SJSA1 (cell line): ENCODE results near the gene ALG9. TPM values are rescaled to one million over a fixed set of nuclear protein-coding genes. Genes with fewer than 3 reads are reported as not detected.

Source experiments
- DNase-seq, 2 experiments: peaks; one replicate each; pipeline ENCODE4 v3.0.0-alpha.2; 2015 to 2020; ENCODE audit warnings: low spot score in 2 of 2, low read depth in 1 of 2
- H3K27ac ChIP-seq: fragments of 250-450 bp; sonication (Bioruptor Pico); 2 replicates; pipeline ENCODE4 v1.5.1; 2020; ENCODE audit warnings: mild to moderate bottlenecking, moderate library complexity
- H3K27me3 ChIP-seq: fragments of 250-450 bp; sonication (Bioruptor Pico); replicated peaks from 2 replicates; pipeline ENCODE4 v1.5.1; 2020; ENCODE audit warnings: mild to moderate bottlenecking, moderate library complexity
- H3K36me3 ChIP-seq: fragments of 250-450 bp; sonication (Bioruptor Pico); 2 replicates; pipeline ENCODE4 v1.5.1; 2020; ENCODE audit warnings: mild to moderate bottlenecking
- H3K4me1 ChIP-seq: fragments of 250-450 bp; sonication (Bioruptor Pico); replicated peaks from 2 replicates; pipeline ENCODE4 v1.6.1; 2021; ENCODE audit warnings: mild to moderate bottlenecking
- H3K4me3 ChIP-seq: fragments of 250-450 bp; sonication (Bioruptor Pico); 2 replicates; pipeline ENCODE4 v1.5.1; 2020; ENCODE audit warnings: mild to moderate bottlenecking
- H3K9me3 ChIP-seq: fragments of 250-450 bp; sonication (Bioruptor Pico); replicated peaks from 2 replicates; pipeline ENCODE4 v1.5.1; 2020; ENCODE audit warnings: mild to moderate bottlenecking
- total RNA-seq: library from RNA; depleted of rRNA; stranded (reverse); fragments of >200 nt; shearing (Covaris generic); gene quantifications from 2 replicates; pipeline ENCODE4 v1.2.3, GENCODE V29; 2014

ALG9 gene
- total RNA-seq, 1 experiment from 2014 or later, result 24.9 TPM

GRCh38 chr11:111837366-111837891 is 34.0 kb downstream of the ALG9 start:
- DNase-seq, result no peak
- H3K27ac ChIP-seq, result no peak overlapping the region
- H3K4me1 ChIP-seq, result no peaks in the 10 kb centered on the region

GRCh38 chr11:111836721-111837120 is 34.7 kb downstream of the ALG9 start:
- Histone ChIP-seq H3K9me3 (no peaks in the 10 kb centered on the region), H3K4me1 (no peaks in the 10 kb centered on the region), H3K36me3 (peaks cover 7% of the 10 kb centered on the region; the same call in 1 of the 2 replicates), H3K27ac (no peak overlapping the region), H3K27me3 (no peaks in the 10 kb centered on the region), H3K4me3 (no peak overlapping the region)
- no peak for DNase-seq

More at GRCh38 chr11:111837366-111837891, 34.0 kb downstream of the ALG9 start:
- H3K27me3 ChIP-seq, result no peaks in the 10 kb centered on the region
- no peak overlapping the region for H3K4me3 ChIP-seq
- H3K36me3 ChIP-seq, result peaks cover 7% of the 10 kb centered on the region; the same call in 1 of the 2 replicates
- H3K9me3 ChIP-seq, result no peaks in the 10 kb centered on the region

- no peak for DNase-seq
- Histone ChIP-seq H3K27me3 (no peaks in the 10 kb centered on the region), H3K36me3 (peaks cover 5% of the 10 kb centered on the region; the same call in 1 of the 2 replicates), H3K27ac (no peak overlapping the region), H3K9me3 (no peaks in the 10 kb centered on the region), H3K4me1 (no peaks in the 10 kb centered on the region), H3K4me3 (no peak overlapping the region)
These were observed 35.2 kb downstream of the ALG9 start for GRCh38 chr11:111836162-111836561.

- DNase-seq, result no peak
- no peak overlapping the region for H3K4me3 ChIP-seq
- no peak overlapping the region for H3K27ac ChIP-seq
- H3K36me3 ChIP-seq, result 0 out of 2 replicates have a peak, but pooled peaks cover 4% of the 10 kb centered on the region
- H3K4me1 ChIP-seq, result no peaks in the 10 kb centered on the region
- no peaks in the 10 kb centered on the region for H3K9me3 ChIP-seq
- H3K27me3 ChIP-seq, result no peaks in the 10 kb centered on the region
These were observed 35.7 kb downstream of the ALG9 start for GRCh38 chr11:111835665-111836064.

GRCh38 chr11:111834432-111835163 is 36.8 kb downstream of the ALG9 start:
- no peaks in the 10 kb centered on the region for H3K9me3 ChIP-seq
- no peak overlapping the region for H3K4me3 ChIP-seq
- H3K27me3 ChIP-seq, result no peaks in the 10 kb centered on the region
- no peak overlapping the region for H3K27ac ChIP-seq
- no peak for DNase-seq
- H3K36me3 ChIP-seq, result 0 out of 2 replicates have a peak, but pooled peaks cover 4% of the 10 kb centered on the region
- no peaks in the 10 kb centered on the region for H3K4me1 ChIP-seq

GRCh38 chr11:111833524-111833923 is 37.9 kb downstream of the ALG9 start:
- Histone ChIP-seq H3K4me1 (no peaks in the 10 kb centered on the region), H3K9me3 (no peaks in the 10 kb centered on the region), H3K27ac (no peak overlapping the region), H3K36me3 (0 out of 2 replicates have a peak, but pooled peaks cover 4% of the 10 kb centered on the region), H3K4me3 (no peak overlapping the region), H3K27me3 (no peaks in the 10 kb centered on the region)
- DNase-seq, result no peak

- H3K9me3 ChIP-seq, result no peaks in the 10 kb centered on the region
- H3K4me3 ChIP-seq, result no peak overlapping the region
- H3K4me1 ChIP-seq, result no peaks in the 10 kb centered on the region
- H3K36me3 ChIP-seq, result no peaks in the 10 kb centered on the region
- DNase-seq, result no peak
- no peaks in the 10 kb centered on the region for H3K27me3 ChIP-seq
- H3K27ac ChIP-seq, result no peak overlapping the region
These were observed 42.0 kb downstream of the ALG9 start for GRCh38 chr11:111829185-111829968.

GRCh38 chr11:111826322-111826950 is 44.9 kb downstream of the ALG9 start:
- no peak overlapping the region for H3K27ac ChIP-seq
- no peaks in the 10 kb centered on the region for H3K27me3 ChIP-seq
- no peaks in the 10 kb centered on the region for H3K36me3 ChIP-seq
- no peak for DNase-seq
- H3K4me3 ChIP-seq, result no peak overlapping the region
- no peaks in the 10 kb centered on the region for H3K9me3 ChIP-seq
- H3K4me1 ChIP-seq, result no peaks in the 10 kb centered on the region

GRCh38 chr11:111823629-111824028 is 47.8 kb downstream of the ALG9 start:
- Histone ChIP-seq H3K36me3 (no peaks in the 10 kb centered on the region), H3K9me3 (no peaks in the 10 kb centered on the region), H3K27me3 (no peaks in the 10 kb centered on the region), H3K4me1 (no peaks in the 10 kb centered on the region), H3K4me3 (no peak overlapping the region), H3K27ac (no peak overlapping the region)
- no peak for DNase-seq

GRCh38 chr11:111823131-111823530 is 48.2 kb downstream of the ALG9 start:
- no peaks in the 10 kb centered on the region for H3K27me3 ChIP-seq
- no peak overlapping the region for H3K27ac ChIP-seq
- H3K4me3 ChIP-seq, result no peak overlapping the region
- H3K36me3 ChIP-seq, result no peaks in the 10 kb centered on the region
- no peak for DNase-seq
- no peaks in the 10 kb centered on the region for H3K9me3 ChIP-seq
- no peaks in the 10 kb centered on the region for H3K4me1 ChIP-seq

- Histone ChIP-seq H3K36me3 (no peaks in the 10 kb centered on the region), H3K9me3 (no peaks in the 10 kb centered on the region), H3K4me3 (no peak overlapping the region), H3K27ac (no peak overlapping the region), H3K4me1 (no peaks in the 10 kb centered on the region), H3K27me3 (no peaks in the 10 kb centered on the region)
- no peak for DNase-seq
These were observed 51.5 kb downstream of the ALG9 start for GRCh38 chr11:111819829-111820237.

- no peaks in the 10 kb centered on the region for H3K9me3 ChIP-seq
- H3K4me1 ChIP-seq, result no peaks in the 10 kb centered on the region
- H3K27ac ChIP-seq, result no peak overlapping the region
- DNase-seq, result no peak
- H3K4me3 ChIP-seq, result no peak overlapping the region
- H3K36me3 ChIP-seq, result no peaks in the 10 kb centered on the region
- H3K27me3 ChIP-seq, result no peaks in the 10 kb centered on the region
These were observed 52.1 kb downstream of the ALG9 start for GRCh38 chr11:111819161-111819828.

- no peak for DNase-seq
- no peaks in the 10 kb centered on the region for H3K9me3 ChIP-seq
- no peaks in the 10 kb centered on the region for H3K27me3 ChIP-seq
- no peak overlapping the region for H3K27ac ChIP-seq
- no peaks in the 10 kb centered on the region for H3K36me3 ChIP-seq
- no peak overlapping the region for H3K4me3 ChIP-seq
- H3K4me1 ChIP-seq, result no peaks in the 10 kb centered on the region
These were observed 55.9 kb downstream of the ALG9 start for GRCh38 chr11:111815489-111815888.
